Activated naive CD8-positive, alpha-beta T cell treated with anti-CD3 and anti-CD28 coated beads, Interleukin-2, amount 50 U/mL, for 24 hours (primary cell): ENCODE measurements around the gene NFKBIB.
"Not testable (repeated sequence)": the region's sequence is repeated elsewhere in the genome, so short reads cannot be mapped to it uniquely, and the experiment has no call there.

Source experiments
- ATAC-seq: fragments of 150-1000 bp; cut with Tn5 transposase; one replicate; pipeline ENCODE4 v1.10.0; 2021
- DNase-seq: peaks from one replicate; pipeline ENCODE4 v3.0.0; 2021
- H3K27ac Mint-ChIP-seq: one replicate; pipeline ENCODE4 v1.8.0; 2021; ENCODE audit warnings: mild to moderate bottlenecking, mixed read lengths
- H3K27me3 Mint-ChIP-seq: one replicate; pipeline ENCODE4 v1.8.0; 2021; ENCODE audit warnings: mixed read lengths
- H3K36me3 Mint-ChIP-seq: one replicate; pipeline ENCODE4 v1.8.0; 2021; ENCODE audit warnings: low read depth, mixed read lengths
- H3K4me1 Mint-ChIP-seq: one replicate; pipeline ENCODE4 v1.8.0; 2021; ENCODE audit warnings: mixed read lengths
- H3K4me3 Mint-ChIP-seq: one replicate; pipeline ENCODE4 v1.8.0; 2021; ENCODE audit warnings: mild to moderate bottlenecking, moderate library complexity, mixed read lengths
- H3K9me3 Mint-ChIP-seq: one replicate; pipeline ENCODE4 v1.8.0; 2021; ENCODE audit warnings: mixed read lengths

The NFKBIB gene

DNA sequence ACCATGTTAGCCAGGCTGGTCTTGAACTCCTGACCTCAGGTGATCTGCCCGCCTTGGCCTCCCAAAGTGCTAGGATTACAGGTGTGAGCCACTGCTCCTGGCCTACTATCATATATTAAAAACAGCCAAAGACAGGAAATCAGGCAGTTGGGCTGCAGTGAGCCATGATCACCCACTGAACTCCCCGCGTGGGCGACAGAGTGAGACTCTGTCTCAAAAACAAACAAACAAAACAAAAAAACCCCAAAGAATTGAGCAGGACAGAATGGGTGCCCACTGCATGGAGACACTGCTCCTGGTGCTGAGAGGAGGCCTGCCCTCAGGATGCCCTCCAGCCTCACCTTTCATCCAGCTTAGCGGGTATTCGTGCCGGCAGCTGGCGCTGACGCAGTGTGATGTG, 16.5 kb upstream of the NFKBIB start:
- ATAC-seq: no peak
- no peak for DNase-seq
- Mint-ChIP-seq H3K36me3 (no peaks in the 10 kb centered on the region), H3K27ac (no peak overlapping the region), H3K9me3 (no peaks in the 10 kb centered on the region), H3K4me3 (no peak overlapping the region), H3K27me3 (no peaks in the 10 kb centered on the region), H3K4me1 (peaks cover 12% of the 10 kb centered on the region)

DNA sequence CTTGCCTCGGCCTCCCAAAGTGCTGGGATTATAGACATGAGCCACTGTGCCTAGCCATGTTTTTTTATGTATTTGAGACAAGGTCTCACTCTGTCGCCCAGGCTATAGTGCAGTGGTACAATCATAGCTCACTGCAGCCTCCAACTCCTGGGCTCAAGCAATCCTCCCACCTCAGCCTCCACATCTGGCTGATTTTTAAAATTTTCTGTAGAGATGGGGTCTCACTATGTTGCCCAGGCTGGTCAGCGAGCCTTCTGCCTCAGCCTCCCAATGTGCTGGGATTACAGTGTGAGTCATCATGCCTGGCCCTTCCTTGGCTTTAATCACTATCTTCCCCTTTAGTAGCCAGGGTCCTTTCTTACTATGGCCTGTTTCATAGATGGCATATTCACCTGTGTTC, 15.1 kb upstream of the NFKBIB start:
- H3K27me3 Mint-ChIP-seq, H3K27ac Mint-ChIP-seq, H3K9me3 Mint-ChIP-seq, H3K4me1 Mint-ChIP-seq, DNase-seq, H3K4me3 Mint-ChIP-seq, H3K36me3 Mint-ChIP-seq, ATAC-seq: not testable (repeated sequence)

DNA sequence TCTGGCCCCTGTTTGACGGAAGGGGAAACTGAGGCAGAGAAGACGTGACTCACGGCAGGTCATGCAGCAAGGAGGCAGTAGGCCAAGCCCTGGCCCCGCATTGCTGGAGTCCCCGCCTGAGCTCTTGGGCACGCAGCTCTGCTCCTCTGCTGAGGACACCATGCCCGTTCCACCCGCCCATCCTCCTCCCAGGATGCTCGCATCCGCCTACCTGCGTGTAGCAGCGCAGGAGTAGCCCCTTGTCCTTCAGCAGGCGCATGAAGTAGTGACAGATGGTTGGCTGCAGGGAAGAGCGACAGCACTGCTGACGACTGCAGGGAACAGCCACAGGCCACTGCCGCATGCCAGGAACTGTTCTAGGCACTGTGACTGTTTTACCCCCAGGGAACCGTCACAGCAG, 10.9 kb upstream of the NFKBIB start:
- Mint-ChIP-seq H3K36me3 (peaks cover 5% of the 10 kb centered on the region), H3K4me1 (no peaks in the 10 kb centered on the region), H3K4me3 (no peak overlapping the region), H3K27ac (no peak overlapping the region), H3K27me3 (no peaks in the 10 kb centered on the region), H3K9me3 (no peaks in the 10 kb centered on the region)
- DNase-seq (no peak), ATAC-seq (no peak)

DNA sequence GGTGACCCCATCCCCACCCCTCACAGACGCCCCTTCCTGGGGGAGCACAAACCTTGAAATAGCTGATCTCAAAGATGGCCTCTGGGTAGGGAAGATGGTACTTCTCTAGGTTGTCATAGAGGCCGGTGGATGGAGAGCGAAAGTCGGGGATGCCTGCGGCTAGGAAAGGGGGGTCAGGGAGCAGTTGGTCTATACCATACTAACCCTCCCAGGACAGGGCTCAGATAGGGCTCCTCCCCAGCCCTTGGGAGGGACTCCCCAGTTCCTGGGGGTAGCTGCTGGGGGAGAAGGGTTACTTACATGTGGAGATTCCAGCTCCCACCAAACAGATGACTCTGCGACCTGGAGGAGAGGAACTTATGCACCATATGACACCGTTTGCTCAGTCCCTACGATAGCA, 10.0 kb upstream of the NFKBIB start:
- DNase-seq: no peak
- Mint-ChIP-seq H3K9me3 (no peaks in the 10 kb centered on the region), H3K36me3 (peaks cover 5% of the 10 kb centered on the region), H3K4me3 (no peak overlapping the region), H3K27me3 (no peaks in the 10 kb centered on the region), H3K4me1 (no peaks in the 10 kb centered on the region), H3K27ac (no peak overlapping the region)
- ATAC-seq: no peak

DNA sequence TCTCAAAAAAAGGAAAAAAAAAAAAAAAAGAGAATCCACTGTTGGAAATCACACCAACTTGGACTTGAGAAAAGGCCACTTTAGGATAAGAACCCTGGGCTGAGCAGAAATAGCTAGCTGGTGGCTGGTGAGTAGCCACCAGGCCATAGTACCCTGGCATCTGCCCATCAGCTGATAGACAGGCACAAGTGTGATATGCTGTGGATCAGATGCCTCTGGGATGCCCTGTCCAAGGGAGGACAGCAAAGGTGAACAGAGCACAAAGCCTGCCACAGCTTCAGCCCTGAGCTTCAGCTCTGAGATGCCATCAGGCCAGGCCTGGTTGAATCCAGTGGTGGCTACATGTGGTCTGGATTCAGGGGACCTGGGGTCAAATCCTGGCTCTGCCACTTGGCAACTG, 9.1 kb upstream of the NFKBIB start:
- H3K27ac Mint-ChIP-seq: no peak overlapping the region
- ATAC-seq (no peak), DNase-seq (no peak)
- no peaks in the 10 kb centered on the region for H3K27me3 Mint-ChIP-seq
- H3K9me3 Mint-ChIP-seq: no peaks in the 10 kb centered on the region
- H3K4me1 Mint-ChIP-seq: no peaks in the 10 kb centered on the region
- peaks cover 5% of the 10 kb centered on the region for H3K36me3 Mint-ChIP-seq
- H3K4me3 Mint-ChIP-seq: no peak overlapping the region

DNA sequence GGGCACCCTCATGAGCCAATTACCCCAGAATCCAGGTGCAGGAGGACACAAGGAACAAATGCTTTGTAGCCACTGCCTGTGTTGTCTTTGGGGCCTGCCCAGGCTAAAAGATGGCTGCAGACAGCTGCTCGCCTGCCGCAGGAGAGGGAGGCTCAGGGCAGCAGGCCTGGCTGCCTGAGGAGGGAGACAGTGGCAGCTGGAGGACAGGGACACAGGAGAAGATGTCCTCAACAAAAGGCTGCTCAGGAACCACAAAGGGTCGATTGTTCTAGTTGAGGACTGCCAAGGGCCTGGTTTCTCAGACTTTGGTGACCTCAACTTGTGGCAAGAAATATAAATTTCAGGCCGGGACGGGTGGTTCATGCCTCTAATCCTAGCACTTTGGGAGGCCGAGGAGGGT, 8.0 kb upstream of the NFKBIB start:
- Mint-ChIP-seq H3K4me3 (no peak overlapping the region), H3K4me1 (no peaks in the 10 kb centered on the region), H3K27ac (no peak overlapping the region), H3K36me3 (peaks cover 5% of the 10 kb centered on the region), H3K27me3 (no peaks in the 10 kb centered on the region), H3K9me3 (no peaks in the 10 kb centered on the region)
- ATAC-seq: no peak
- no peak for DNase-seq

DNA sequence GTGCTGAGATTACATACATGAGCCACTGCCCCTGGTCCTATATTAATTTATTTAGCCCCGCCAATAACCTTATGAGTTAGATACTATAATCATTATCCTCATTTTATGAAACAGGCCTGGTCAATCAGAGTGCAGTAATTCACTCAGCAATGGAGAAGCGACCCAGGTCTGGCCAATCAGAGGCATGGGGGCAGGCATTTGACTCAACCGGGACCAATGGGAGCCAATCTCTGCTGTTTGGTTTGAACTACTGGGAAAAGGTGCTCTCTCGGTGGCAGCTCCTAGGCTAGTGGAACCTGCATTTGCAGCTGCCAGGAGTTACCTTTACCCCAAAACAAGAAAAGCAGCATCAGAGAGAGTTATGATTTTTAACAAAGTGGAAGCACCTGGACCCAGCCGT, 6.9 kb upstream of the NFKBIB start:
- peaks cover 5% of the 10 kb centered on the region for H3K36me3 Mint-ChIP-seq
- no peaks in the 10 kb centered on the region for H3K27me3 Mint-ChIP-seq
- DNase-seq (no peak), ATAC-seq (no peak)
- no peaks in the 10 kb centered on the region for H3K9me3 Mint-ChIP-seq
- no peak overlapping the region for H3K4me3 Mint-ChIP-seq
- peaks cover 6% of the 10 kb centered on the region for H3K4me1 Mint-ChIP-seq
- no peak overlapping the region for H3K27ac Mint-ChIP-seq

DNA sequence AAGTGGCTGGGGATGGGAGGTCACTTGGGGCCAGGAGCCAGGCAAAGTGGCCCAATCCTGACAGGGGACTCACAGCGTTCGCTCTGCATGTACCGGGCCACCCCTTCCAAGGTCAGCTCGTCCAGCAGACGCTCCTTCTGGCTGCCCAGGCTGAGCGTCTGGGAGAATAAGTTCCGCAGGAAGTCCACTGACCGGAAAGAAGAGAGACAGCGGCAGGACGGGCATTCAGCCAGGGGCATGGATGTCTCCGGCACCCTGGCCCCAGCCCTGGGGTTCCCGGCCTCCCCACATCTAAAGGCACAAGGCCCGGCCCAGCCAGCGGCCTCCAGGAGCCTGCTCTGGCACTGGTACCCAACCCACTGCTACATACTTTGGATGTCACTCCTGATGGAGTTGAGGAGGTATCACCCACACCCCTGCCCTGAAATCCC, 6.4 kb upstream of the NFKBIB start:
- no peak for DNase-seq
- Mint-ChIP-seq H3K9me3 (no peaks in the 10 kb centered on the region), H3K36me3 (peaks cover 5% of the 10 kb centered on the region), H3K4me1 (peaks cover 9% of the 10 kb centered on the region), H3K27me3 (no peaks in the 10 kb centered on the region), H3K27ac (no peak overlapping the region), H3K4me3 (no peak overlapping the region)
- no peak for ATAC-seq

DNA sequence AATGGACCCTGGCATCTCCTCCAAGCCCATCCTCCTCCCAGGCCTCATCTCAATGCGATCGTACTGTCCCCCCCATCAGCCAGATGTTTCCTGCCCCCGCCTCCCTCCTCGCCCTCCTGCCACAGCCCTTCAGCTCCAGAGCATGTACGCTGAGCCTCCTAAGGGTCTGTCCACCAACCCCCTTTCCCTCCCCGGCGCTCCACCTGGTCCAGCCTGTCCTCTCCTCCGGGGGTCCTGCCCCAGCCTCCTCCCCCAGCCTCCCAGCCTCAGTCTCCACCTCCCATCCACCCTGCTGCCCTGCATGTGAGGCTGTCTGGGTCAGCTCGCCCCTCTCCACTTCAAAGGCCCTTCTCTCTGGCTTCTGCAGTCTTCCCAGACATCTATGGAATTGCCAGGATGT, 4.8 kb upstream of the NFKBIB start:
- Mint-ChIP-seq H3K9me3 (no peaks in the 10 kb centered on the region), H3K4me3 (no peak overlapping the region), H3K27me3 (no peaks in the 10 kb centered on the region), H3K4me1 (peaks cover 19% of the 10 kb centered on the region), H3K27ac (no peak overlapping the region), H3K36me3 (peaks cover 3% of the 10 kb centered on the region)
- ATAC-seq: no peak
- DNase-seq: no peak

DNA sequence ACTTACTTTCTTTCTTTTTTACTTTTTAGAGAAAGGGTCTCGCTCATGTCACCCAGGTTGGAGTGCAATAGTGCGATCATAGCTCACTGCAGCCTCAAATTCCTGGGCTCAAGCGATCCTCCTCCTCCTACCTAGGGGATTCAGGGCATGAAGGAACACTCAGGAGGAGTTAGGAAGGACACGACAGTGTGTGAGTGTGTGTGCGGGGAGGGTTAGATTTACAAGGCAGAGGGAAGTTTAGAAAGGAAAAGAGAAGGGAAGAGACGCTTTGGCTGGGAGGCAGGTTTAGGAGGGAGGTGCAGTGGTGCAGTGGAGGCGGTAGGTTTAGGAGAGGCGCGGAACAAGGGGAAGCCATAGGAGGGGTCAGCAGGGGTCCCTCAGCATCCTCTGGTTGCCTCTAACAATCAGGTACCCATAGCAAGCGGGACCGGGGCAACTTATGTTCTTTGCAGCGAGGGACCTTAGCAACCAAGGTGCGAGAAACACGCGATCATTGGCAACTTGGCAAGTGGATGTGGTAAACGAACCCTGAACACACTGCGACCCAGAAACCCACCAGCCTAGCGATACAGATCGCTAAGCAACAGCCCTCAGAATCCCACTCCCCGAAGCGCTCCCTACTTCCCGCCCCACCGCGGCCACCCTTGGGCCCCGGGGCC, 852 bp upstream of the NFKBIB start:
- peaks cover 4% of the 10 kb centered on the region for H3K9me3 Mint-ChIP-seq
- H3K27ac Mint-ChIP-seq: peak overlapping the region; percentile 93
- ATAC-seq (no peak), DNase-seq (no peak)
- H3K27me3 Mint-ChIP-seq: no peaks in the 10 kb centered on the region
- H3K4me1 Mint-ChIP-seq: peaks cover 42% of the 10 kb centered on the region
- peaks cover 15% of the 10 kb centered on the region for H3K36me3 Mint-ChIP-seq
- peak overlapping the region; percentile 98 for H3K4me3 Mint-ChIP-seq

DNA sequence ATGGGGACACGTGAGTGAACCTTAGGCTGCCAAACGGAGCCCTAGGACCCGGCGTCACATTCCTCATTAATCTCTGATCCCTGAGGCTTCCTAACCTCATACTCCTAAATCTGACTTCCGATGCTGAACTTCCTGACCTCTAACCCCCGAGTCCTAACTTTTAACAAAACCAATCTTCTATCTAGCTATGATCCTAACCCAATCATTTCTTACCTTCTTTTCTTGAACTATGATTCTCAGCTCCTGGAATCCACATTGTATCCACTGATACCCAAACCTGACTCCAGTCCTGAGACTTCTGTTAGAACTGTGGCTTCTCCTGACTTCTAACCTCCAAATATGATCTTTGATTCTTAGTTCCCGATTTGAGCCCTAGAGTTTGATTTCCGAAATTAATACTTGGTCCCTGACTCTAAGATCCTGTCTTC, 447 bp downstream of the NFKBIB start:
- Mint-ChIP-seq H3K27ac (peak overlapping the region; percentile 93), H3K9me3 (peaks cover 4% of the 10 kb centered on the region), H3K27me3 (no peaks in the 10 kb centered on the region), H3K4me1 (peaks cover 49% of the 10 kb centered on the region), H3K36me3 (peaks cover 23% of the 10 kb centered on the region), H3K4me3 (peak overlapping the region; percentile 98)
- DNase-seq (no peak), ATAC-seq (no peak)

DNA sequence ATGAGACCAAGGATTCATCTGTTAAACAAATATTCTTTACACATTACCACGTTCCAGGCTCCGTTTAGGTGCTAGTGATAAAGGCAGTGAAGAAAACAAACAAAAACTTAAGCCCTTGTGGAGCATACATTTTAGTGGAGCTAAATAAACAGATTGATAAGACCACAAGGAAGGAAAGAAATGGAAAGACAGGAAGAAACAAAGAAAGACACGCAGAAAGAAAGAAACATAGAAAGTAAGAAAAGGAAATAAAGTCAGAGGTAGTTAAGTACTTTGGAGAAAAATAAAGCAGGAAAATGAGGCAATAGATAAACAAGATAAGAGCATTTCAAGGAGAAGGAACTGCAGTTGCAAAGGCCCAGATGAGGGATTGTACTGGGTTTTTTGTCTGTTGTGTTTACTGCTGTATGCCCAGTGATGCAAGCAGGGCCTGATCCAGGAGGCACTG, 998 bp downstream of the NFKBIB start:
- Mint-ChIP-seq H3K27ac (peak overlapping the region; percentile 93), H3K27me3 (no peaks in the 10 kb centered on the region), H3K4me1 (peaks cover 49% of the 10 kb centered on the region), H3K36me3 (peaks cover 26% of the 10 kb centered on the region), H3K9me3 (peaks cover 4% of the 10 kb centered on the region), H3K4me3 (peak overlapping the region; percentile 98)
- DNase-seq (no peak), ATAC-seq (no peak)

DNA sequence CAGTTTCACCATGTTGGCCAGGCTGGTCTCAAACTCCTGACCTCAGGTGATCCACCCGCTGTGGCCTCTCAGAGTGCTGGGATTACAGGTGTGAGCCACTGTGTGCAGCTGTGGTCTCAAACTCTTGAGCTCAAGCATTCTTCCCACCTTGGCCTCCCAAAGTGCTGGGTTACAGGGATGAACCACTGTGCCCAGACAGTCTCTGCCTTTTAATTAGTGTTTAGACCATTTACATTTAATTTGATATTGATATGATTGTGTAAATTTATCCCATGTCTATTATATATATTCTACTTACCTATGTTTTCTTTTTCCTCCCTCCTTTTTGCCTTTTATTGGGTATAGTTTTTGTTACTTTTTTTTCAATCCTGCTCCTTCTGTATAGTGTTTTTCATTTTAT, 1.9 kb downstream of the NFKBIB start:
- Mint-ChIP-seq H3K36me3 (peaks cover 30% of the 10 kb centered on the region), H3K4me3 (peak overlapping the region; percentile 98), H3K27ac (peak overlapping the region; percentile 22), H3K27me3 (no peaks in the 10 kb centered on the region), H3K4me1 (peaks cover 49% of the 10 kb centered on the region), H3K9me3 (peaks cover 4% of the 10 kb centered on the region)
- ATAC-seq (no peak), DNase-seq (no peak)

DNA sequence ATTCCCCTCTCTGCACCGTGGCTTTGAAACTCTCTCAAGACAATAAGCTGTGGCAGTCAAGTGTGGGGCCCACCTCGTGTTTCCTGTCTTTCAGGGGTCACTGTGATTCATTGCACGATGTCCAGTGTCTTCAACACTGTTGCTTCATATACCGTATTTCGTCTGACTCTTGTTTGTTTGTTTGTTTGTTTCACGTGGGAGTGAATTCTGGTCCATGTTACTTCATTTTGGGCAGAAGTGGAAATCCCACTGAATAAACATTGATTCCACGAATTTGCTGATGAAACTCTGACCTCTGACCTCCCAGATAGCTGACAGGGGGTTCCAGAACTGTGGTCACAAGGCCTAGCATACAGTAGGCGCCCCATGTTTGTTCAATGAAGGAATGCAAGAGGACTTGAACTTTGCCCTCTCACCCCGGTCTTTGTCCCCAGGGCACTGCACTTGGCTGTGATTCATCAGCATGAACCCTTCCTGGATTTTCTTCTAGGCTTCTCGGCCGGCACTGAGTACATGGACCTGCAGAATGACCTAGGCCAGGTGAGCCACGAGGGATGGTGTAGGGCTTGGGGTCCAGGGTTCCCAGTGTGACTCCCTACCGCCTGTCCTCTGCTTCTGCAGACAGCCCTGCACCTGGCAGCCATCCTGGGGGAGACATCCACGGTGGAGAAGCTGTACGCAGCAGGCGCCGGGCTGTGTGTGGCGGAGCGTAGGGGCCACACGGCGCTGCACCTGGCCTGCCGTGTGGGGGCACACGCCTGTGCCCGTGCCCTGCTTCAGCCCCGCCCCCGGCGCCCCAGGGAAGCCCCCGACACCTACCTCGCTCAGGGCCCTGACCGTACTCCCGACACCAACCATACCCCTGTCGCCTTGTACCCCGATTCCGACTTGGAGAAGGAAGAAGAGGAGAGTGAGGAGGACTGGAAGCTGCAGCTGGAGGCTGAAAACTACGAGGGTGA, 5.1 kb downstream of the NFKBIB start:
- Mint-ChIP-seq H3K4me1 (peaks cover 33% of the 10 kb centered on the region), H3K36me3 (peaks cover 38% of the 10 kb centered on the region), H3K27ac (no peak overlapping the region), H3K9me3 (peaks cover 4% of the 10 kb centered on the region), H3K27me3 (no peaks in the 10 kb centered on the region), H3K4me3 (peak overlapping the region; percentile 4)
- DNase-seq (no peak), ATAC-seq (no peak)

DNA sequence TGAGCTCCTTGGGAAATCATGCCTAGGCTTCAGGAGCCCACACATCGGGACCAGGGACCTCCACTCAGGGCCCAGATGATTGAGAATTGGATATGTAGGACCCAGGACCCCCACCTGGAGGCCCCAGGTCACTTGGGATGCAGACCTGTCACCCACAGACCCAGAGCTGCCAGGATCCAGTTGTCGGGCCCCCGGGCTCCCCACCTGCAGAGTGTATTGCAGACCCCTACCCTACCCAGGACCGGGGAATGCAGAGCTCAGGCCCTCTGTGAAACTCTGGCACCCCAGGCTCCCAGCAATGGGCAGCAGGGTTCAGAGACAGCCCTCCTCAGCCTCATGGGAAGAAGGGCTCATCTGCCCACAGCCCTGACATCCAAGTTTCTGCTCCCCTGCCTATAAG, 5.9 kb downstream of the NFKBIB start:
- H3K4me3 Mint-ChIP-seq: no peak overlapping the region
- no peak for ATAC-seq

More for the DNA sequence above, 5.9 kb downstream of the NFKBIB start:
- no peak for DNase-seq
- no peak overlapping the region for H3K27ac Mint-ChIP-seq
- H3K27me3 Mint-ChIP-seq: no peaks in the 10 kb centered on the region
- H3K9me3 Mint-ChIP-seq: peaks cover 4% of the 10 kb centered on the region
- peaks cover 29% of the 10 kb centered on the region for H3K4me1 Mint-ChIP-seq
- peaks cover 34% of the 10 kb centered on the region for H3K36me3 Mint-ChIP-seq
